ENCODE results near the gene TMEM131. TPM values are rescaled to one million over a fixed set of nuclear protein-coding genes. Genes with fewer than 3 reads are reported as not detected.

The TMEM131 gene
- total and polyA plus RNA-seq, 2 of the 8 experiments (the other 6 are each of a cell fraction or from before 2014, with no cell fraction given): 9.7 to 22.9 TPM

GRCh38 chr2:97901862-97902261 lies 93.9 kb downstream of the TMEM131 start:
- Histone ChIP-seq H3K9me3 (ENCODE audit: insufficient read depth in 2 of 2, low read depth in 1 of 2, low read length in 1 of 2) (no peaks in the 10 kb centered on the region), H3K79me2 (ENCODE audit: control insufficient read depth in 1 of 2, insufficient read depth in 2 of 2, low read length in 2 of 2) (no peaks in the 10 kb centered on the region), H2BK5ac (ENCODE audit: low read depth, low read length) (no peak overlapping the region), H4K8ac (ENCODE audit: extremely low read depth, insufficient read depth, low read length) (no peak overlapping the region), H4K91ac (replicated peaks; ENCODE audit: insufficient read length, low read length) (no peak overlapping the region), H3K4me3 (ENCODE audit: extremely low read depth in 1 of 4, insufficient read depth in 2 of 4, low read depth in 3 of 4, low read length in 4 of 4) (no peak overlapping the region), H3K56ac (replicated peaks; ENCODE audit: insufficient read length, low read depth, low read length) (no peak overlapping the region), H3K23me2 (ENCODE audit: low read depth, low read length) (no peaks in the 10 kb centered on the region), H2BK20ac (ENCODE audit: low read length) (no peak overlapping the region), H3K18ac (ENCODE audit: extremely low read depth, low read length) (no peak overlapping the region), H3K27me3 (replicated peaks in 1 of 4; ENCODE audit: control insufficient read depth in 3 of 4, extremely low read depth in 1 of 4, insufficient read depth in 3 of 4, low read length in 3 of 4) (no peaks in the 10 kb centered on the region; a peak in 1 of 7 replicates), H3K4me2 (ENCODE audit: insufficient read depth in 1 of 2, low read depth in 2 of 2, low read length in 2 of 2) (no peak overlapping the region), H3K79me1 (ENCODE audit: low read depth, low read length) (no peaks in the 10 kb centered on the region), H3K23ac (ENCODE audit: insufficient read length) (no peak overlapping the region), H3K14ac (ENCODE audit: insufficient read length) (no peak overlapping the region), H3K4me1 (replicated peaks in 1 of 4; ENCODE audit: control insufficient read depth in 3 of 4, insufficient read depth in 4 of 4, low read length in 3 of 4) (no peaks in the 10 kb centered on the region), H3K4ac (replicated peaks; ENCODE audit: insufficient read length, low read depth, low read length) (no peak overlapping the region), H2BK15ac (ENCODE audit: low read length) (no peak overlapping the region), H2AFZ (ENCODE audit: low read length) (no peak overlapping the region), H2AK5ac (ENCODE audit: low read depth, low read length) (no peak overlapping the region), H4K5ac (ENCODE audit: insufficient read length, low read depth, low read length) (no peak overlapping the region), H2BK120ac (replicated peaks; ENCODE audit: low read depth, low read length) (no peak overlapping the region), H3K27ac (ENCODE audit: low read depth, low read length) (no peak overlapping the region), H3K36me3 (ENCODE audit: control insufficient read depth in 2 of 4, insufficient read depth in 4 of 4, low read length in 3 of 4) (no peaks in the 10 kb centered on the region), H3K9ac (replicated peaks in 1 of 4; ENCODE audit: extremely low read depth in 1 of 4, low read depth in 3 of 4, low read length in 3 of 4) (no peak overlapping the region), H4K20me1 (replicated peaks in 1 of 2; ENCODE audit: control insufficient read depth in 1 of 2, insufficient read depth in 2 of 2, low read length in 2 of 2) (no peaks in the 10 kb centered on the region), H2BK12ac (ENCODE audit: low read depth, low read length) (no peak overlapping the region)
- CTCF ChIA-PET (ENCODE audit: partially characterized antibody): no interaction called here
- POLR2A ChIA-PET (ENCODE audit: partially characterized antibody): no interaction called here
- FAIRE-seq (no peak), DNase-seq (ENCODE audit: low read depth in 1 of 2, low spot score in 2 of 2) (no peak)
- TF ChIP-seq RAD21 (IDR thresholded peaks at IDR 0.05 in 1 of 2, conservative IDR thresholded peaks at IDR 0.05 in 1 of 2; ENCODE audit: low read depth in 2 of 2, low read length in 2 of 2) (no peak), CBX8 (IDR thresholded peaks at IDR 0.05; ENCODE audit: borderline replicate concordance, low read depth, low read length) (no peak), E2F6 (IDR thresholded peaks at IDR 0.05) (no peak), RFX5 (IDR thresholded peaks at IDR 0.05; ENCODE audit: borderline replicate concordance, low read depth, low read length) (no peak), SUZ12 (IDR thresholded peaks at IDR 0.05; ENCODE audit: low read length) (no peak), TEAD4 (IDR thresholded peaks at IDR 0.05; ENCODE audit: low read depth, low read length) (no peak), YY1 (IDR thresholded peaks at IDR 0.05; ENCODE audit: low read depth, low read length) (no peak), GTF2F1 (IDR thresholded peaks at IDR 0.05; ENCODE audit: borderline replicate concordance, low read depth, low read length) (no peak), MAX (IDR thresholded peaks at IDR 0.05) (no peak), JUND (IDR thresholded peaks at IDR 0.05; ENCODE audit: low read length) (no peak), CTCF (IDR thresholded peaks at IDR 0.05; ENCODE audit: control extremely low read depth in 1 of 3, insufficient read depth in 1 of 3, low read depth in 1 of 3, low read length in 3 of 3) (no peak), TCF12 (IDR thresholded peaks at IDR 0.05; ENCODE audit: low read depth, low read length) (no peak), POLR2A (IDR thresholded peaks at IDR 0.05; ENCODE audit: control extremely low read depth in 1 of 2, low read depth in 2 of 2, low read length in 2 of 2) (no peak)

All from H1 (cell line).